DMS 273 treated with DMSO at 0.1 percent for 48 hours (cell line): Measurements from ENCODE around the gene RHBDL2.
"Not testable (repeated sequence)": the region's sequence is repeated elsewhere in the genome, so short reads cannot be mapped to it uniquely, and the experiment has no call there.

Experiments
- DNase-seq: peaks from one replicate; lab custom pipeline; 2025; lab: John Stamatoyannopoulos, UW

RHBDL2 gene

GRCh38 chr1:38941527-38942019, at the start of gene RHBDL2:
TSS of gene RHBDL2 (minus strand) at chr1:38941830. CDS start at chr1:38919212, 22,618 bp downstream.
- DNase-seq: no peak

GRCh38 chr1:38990738-38991637, 49.4 kb upstream of the RHBDL2 start, which contains the start of gene AKIRIN1:
TSS of gene AKIRIN1 (plus strand) at chr1:38991276. CDS start at chr1:38991381, 105 bp downstream.
- DNase-seq: peak; percentile 100

DNA sequence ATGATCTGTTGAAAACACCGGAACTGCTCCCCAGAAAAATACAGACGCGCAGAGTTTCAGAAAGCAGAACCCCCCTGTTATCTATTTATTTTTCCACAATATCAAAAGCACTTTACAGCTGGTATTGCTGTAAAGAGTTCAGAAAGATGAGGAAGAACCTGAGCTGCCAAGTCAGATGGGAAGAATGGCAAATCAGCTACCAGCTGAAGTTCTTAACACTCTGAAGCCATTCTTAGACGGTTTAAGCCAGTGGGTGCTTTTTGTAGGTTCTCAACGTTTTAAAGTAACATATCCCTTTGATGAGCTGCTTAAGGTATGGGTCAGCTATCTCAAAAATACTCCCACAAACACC, 48.7 kb upstream of the RHBDL2 start:
- peak; percentile 100 for DNase-seq

DNA sequence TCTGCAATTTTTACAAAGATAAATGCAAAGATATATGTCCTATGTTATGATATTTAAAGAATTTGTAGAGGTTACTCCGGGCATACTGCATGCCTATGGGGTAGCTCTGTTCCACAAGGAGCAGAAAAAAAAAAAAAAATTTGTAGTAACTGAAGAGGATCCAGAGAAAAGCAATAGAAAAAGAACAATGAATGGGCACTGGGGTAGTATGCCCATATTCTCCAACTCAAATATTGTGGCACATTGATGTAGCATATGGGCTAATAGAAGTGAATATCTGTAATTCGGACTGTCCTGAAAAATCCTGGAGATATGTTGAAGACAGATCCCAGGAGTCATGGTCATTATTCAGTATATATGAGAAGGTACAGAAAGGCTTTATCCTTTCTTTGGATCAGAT, 48.3 kb upstream of the RHBDL2 start:
- DNase-seq: no peak

DNA sequence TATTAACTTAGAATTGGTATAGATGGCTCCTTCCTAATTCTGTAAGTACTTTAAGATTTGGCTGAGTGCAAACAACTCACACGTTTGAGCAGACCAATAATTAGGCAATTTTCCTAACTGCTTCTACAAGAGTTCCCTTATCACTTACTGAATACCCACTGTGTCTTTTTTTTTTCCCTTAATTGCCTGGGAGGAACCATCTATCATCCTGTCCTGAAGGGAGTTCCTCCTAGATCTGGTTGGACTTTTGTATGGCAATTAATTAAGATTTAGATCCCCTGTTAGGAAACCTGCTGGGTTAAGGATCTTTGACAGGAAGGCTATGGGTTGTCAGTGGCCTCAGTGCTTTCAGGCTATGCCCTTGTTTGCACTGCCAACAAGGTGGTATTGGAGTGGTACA, 37.8 kb upstream of the RHBDL2 start:
- DNase-seq: not testable (repeated sequence)

DNA sequence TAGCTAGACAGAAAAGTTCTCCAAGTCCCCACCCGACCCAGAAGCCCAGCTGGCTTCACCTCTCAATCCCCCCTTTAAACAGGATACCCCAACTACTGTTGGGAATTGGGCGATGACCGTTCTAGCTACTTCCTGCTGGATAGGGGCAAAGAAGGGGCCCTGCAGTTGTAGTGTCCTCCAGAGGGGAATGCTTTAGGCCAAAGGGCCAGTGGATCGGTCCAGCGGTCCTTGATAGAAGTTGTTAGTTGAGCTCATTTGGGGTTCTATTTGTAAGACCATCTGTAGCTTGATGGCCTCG, 36.6 kb upstream of the RHBDL2 start:
- DNase-seq: not testable (repeated sequence)

- not testable (repeated sequence) for DNase-seq
Observed at GRCh38 chr1:38977399-38978244, 36.0 kb upstream of the RHBDL2 start.

- DNase-seq: peak; percentile 100
Observed at GRCh38 chr1:38973659-38974437, 32.2 kb upstream of the RHBDL2 start.

- not testable (repeated sequence) for DNase-seq
Observed at GRCh38 chr1:38973145-38973544, 31.5 kb upstream of the RHBDL2 start.

DNA sequence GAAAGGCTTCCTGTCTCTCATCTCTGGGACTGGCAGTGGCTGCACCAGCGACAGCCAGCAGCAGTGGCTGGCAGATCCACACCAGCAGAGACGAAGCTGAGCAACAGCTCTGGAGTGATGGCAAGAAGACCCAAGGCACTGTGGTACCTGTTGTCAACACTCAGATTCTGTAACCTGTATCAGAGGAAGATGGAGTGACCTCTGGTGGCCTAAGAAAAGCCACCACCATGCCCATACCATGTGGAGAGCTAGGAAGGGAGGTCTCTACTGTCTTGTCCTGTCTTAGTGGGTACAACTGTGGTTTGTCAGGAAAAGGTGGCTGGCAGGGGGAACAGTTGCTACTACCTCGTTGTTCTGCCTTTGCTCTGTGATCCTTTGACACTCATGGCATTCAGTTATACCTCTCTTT, 22.5 kb upstream of the RHBDL2 start:
- DNase-seq: no peak

DNA sequence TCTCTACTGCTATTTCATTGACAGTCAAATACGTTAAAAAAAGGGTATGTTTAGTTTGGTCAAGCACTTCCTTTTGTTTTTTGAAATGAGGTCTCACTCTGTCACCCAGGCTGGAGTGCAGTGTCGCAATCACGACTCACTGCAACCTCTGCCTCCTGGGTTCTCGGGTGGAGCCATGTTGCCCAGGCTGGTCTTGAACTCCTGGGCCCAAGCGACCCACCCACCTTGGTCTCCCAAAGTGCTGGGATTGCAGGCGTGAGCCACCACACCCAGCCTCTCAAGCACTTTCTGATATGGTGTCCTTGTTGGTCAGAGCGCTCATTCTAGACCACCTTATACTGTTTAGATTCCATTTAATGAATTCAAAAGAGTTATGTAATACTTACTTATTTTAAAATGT, 20.9 kb upstream of the RHBDL2 start:
- DNase-seq: no peak

- no peak for DNase-seq
Observed at GRCh38 chr1:38962113-38962512, 20.5 kb upstream of the RHBDL2 start.

- no peak for DNase-seq
Observed at GRCh38 chr1:38958967-38959366, 17.3 kb upstream of the RHBDL2 start.

DNA sequence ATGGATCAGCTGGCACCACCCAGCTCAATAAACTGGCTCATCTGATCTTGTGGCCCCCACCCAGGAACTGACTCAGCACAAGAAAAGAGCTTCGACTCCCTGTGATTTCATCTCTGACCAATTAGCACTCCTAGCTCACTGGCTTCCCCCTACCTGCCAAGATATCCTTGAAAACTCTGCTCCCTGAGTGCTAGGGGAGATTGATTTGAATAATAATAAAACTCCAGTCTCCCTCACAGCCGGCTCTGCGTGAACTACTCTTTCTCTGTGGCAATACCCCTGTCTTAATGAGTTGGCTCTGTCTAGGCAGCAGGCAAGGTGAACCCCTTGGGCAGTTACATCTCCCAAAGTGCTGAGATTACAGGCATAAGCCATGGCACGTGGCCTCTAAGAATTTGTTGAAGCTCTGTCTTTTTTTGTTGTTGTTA, 11.8 kb upstream of the RHBDL2 start:
- DNase-seq: no peak

DNA sequence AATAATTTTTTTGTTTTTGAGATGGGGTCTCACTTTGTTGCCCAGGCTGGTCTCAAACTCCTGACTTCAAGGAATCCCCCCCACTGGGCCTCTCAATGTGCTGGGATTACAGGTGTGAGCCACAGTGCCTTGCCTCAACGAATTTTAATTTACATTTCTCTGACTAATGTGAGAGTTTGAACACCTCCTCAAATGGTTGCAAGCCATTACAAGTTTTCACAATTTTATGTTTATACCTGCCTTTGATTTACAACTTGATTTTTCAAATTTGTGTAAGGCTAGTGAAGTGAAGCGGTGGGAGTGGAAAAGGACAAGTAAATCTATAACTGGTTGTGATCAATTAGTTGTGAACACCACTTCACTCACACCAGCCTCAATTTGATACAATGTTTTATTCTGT, 8.9 kb upstream of the RHBDL2 start:
- DNase-seq: no peak

GRCh38 chr1:38944547-38944946, 2.9 kb upstream of the RHBDL2 start:
- DNase-seq: no peak

- DNase-seq: no peak
Observed at GRCh38 chr1:38942664-38943428, 1.2 kb upstream of the RHBDL2 start.

DNA sequence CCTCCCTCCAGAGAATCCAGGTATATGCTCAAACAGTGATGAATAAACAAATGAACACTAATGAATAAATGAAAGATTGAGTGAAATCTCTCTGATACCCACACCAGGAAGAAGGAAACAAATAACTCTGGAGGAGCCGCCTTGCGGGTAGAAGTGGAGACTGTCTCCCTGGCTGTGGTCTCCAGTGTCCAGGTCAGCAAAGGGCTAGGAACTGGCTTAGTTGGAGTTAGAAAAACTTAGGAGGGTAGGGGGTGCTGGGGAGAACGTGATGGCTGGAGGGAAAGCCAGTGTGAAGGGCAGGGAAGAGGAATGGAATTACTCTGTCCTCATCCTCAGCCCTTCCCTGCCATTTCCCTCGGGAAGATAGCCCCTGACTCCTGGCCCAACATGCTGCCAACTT, 537 bp downstream of the RHBDL2 start:
- no peak for DNase-seq

- DNase-seq: no peak
Observed at GRCh38 chr1:38940339-38941047, 1.1 kb downstream of the RHBDL2 start.

DNA sequence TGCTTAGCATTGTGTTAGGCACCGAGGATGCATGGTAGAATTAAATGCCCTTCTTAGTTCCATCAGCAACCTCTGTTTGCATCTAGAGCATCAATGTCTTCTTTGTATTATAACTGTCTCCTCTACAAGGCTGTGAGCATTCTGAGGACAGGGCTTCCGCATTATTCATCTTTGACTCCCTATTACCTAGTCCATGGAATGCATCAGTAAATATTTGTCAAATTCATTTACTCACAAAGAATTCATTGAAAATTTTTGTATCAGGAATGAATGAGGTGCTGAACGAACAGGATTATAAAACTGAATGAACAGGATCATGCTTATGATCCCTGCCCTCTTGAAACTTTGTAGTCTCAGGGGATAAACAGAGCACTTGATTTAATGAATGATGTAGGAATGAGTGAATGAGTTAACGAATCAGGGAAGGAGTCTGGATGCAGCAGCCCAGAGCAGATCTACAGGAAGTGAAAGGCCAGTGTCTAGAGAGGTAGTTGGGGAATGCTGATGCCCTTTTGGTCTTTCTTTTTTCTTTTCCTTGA, 2.8 kb downstream of the RHBDL2 start:
- DNase-seq: no peak
